HG02678 (cell line): Measurements from ENCODE around the gene LAMA3.
"Not testable (repeated sequence)": the region's sequence is repeated elsewhere in the genome, so short reads cannot be mapped to it uniquely, and the experiment has no call there.

Source experiments
- ATAC-seq: cut with Tn5 transposase; IDR thresholded peaks from one replicate; pipeline ENCODE4 v1.9.1; 2021; ENCODE audit warnings: mild to moderate bottlenecking, moderate library complexity; ENCODE audit not compliant: unreplicated experiment

LAMA3 gene

DNA sequence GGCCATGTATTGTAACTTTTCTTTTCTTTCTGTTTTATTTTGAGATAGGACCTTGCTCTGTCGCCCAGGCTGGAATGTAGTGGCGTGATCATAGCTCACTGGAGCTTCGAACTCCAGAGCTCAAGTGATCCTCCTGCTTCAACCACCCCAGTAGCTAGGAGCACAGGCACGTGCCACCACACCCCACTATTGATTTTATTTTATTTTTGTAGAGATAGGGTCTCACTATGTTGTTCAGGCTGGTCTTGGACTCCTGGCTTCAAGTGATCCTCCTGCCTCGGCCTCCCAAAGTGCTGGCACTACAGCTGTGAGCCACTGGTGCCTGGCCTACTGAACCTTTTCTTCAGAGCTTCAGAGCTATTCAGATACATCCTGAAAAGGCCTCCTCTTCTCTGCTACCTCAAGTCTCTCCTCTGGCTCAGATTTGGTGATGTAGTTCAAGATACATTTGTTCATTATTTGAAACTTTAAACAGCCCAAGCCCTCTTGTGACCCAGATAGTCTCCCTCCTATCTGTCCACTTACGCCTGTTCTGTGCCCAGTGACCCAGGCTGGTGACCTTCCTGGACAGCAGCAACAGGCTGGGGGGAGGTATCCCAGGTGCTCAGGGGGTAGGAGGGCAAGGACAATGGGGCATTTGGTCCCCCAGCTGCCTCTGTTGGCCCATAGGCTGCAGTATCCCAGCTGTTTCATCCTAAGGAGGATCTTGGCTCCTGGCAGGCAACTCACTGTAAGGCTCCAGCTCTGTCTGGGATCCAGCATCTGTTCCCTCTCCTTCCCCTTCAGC, 38.6 kb downstream of the LAMA3 start:
- no peak for ATAC-seq

DNA sequence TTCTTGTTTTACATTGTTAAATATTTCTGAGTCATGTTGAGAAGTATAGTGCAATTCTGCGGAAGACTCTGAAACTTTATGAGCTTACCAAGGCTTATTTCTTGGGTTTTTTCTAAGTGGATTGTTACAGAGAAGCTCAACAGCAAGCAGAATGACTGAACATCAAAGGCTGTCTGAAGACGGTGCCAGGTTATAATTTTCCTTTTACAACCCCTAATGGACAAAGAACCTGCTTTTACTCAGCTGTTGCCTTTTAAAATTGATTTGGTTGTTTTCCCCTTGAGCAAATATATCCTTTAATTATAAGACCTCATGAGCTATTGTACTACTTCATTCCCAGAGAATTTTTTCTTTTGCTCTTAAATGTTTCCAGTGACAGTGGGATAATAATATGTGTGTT, 41.6 kb downstream of the LAMA3 start:
- ATAC-seq: no peak

DNA sequence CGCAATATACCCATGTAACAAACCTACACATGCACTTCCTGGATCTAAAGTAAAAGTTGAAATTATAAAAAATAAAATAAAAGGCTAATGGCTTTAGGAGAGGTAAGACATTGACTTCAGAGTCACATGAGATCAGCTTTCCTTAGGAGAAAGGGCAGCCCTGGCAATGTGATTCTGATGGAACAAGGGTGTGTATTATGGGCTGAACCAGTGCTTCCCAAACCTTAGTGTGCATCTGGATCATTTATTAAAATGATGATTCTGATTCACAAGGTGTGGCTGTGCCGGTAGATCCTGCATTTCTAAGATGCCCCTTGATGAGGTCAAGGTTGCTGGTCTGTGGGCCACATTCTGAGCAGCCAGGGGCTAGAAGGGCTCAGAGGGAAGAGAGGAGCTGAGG, 42.6 kb downstream of the LAMA3 start:
- no peak for ATAC-seq

DNA sequence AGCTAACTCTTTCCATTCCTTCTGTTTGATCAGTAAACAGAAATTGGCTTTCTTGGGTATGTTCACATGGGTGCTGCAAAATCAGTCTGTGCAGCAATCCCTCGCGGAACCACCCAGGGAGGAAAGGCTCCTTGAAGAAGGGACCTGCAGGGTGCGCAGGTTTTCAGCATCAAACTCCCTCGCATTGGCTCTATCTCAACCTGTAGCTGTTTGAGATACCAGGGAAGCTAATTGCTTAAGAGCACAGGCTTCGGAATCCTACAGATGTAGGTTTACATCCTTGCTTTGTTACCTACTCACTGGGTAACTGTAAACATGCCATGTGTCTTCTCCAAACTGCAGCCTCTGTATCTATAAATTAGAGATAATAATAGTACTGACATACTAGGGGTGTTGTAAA, 43.2 kb downstream of the LAMA3 start:
- no peak for ATAC-seq

GRCh38 chr18:23733265-23733664, 44.0 kb downstream of the LAMA3 start:
- not testable (repeated sequence) for ATAC-seq

GRCh38 chr18:23733895-23734294, 44.6 kb downstream of the LAMA3 start:
- no peak for ATAC-seq

- ATAC-seq: peak; percentile 72
These were observed 45.8 kb downstream of the LAMA3 start for GRCh38 chr18:23735021-23735464.

DNA sequence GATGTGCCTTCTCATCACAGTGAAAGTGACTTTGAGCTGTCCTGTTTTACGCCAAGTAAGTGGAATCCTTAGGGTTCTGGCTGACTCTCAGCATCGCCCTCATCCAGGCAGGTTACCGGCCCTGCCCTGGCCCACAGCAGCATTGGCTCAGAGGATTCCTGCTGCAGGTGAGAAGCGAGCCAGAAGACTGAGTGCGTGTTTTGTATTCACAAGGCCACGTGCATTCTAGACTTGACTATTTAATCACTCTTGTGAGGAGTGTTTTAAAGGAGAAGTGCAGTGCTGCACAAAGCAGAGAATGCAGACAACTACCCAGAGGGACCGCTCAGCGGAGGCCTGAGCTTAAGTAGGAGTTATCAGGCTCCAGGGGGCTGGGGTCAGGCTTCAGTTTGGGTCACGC, 48.3 kb downstream of the LAMA3 start:
- no peak for ATAC-seq

DNA sequence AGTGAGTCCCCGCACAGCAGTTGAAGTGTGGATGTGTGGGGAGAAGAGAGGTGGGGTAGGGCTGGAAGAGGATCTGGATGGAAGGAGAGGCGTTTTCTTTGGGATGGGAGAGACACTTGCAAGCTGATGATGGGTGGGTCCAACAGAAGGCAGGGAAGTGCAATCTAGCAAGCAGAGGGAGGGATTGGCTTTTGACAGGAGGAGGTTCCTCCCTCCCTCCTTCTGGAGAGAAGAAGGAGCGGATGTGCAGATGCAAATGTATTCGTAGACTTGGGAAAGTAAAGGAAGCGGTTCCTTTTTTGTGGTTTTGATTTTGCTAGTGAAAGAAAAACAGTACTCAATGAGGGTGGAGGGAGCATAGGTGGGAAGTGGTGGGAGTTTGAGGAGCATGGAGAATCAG, 48.9 kb downstream of the LAMA3 start:
- ATAC-seq: no peak

DNA sequence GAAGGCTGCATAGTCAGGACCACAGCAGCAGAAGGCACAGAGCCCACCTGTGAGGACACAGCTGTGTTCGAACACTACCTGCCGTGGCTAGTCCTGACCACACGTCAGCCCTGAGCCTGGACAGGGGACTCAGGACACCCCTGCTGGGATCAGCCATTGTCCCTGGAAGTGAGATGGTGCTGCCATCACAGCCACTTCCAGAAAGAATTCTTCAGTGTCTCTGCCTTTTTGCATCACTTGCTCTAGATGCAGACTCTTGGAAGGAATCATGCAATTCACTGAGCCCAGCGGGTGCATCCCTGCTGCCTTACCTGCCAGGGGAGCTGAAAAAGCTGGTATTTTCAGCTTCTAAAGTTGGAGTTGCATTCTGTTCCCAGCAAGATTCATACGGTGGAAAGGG, 49.3 kb downstream of the LAMA3 start:
- no peak for ATAC-seq

- no peak for ATAC-seq
These were observed 51.0 kb downstream of the LAMA3 start for GRCh38 chr18:23740105-23740830.

GRCh38 chr18:23741967-23742366, 52.7 kb downstream of the LAMA3 start:
- ATAC-seq: not testable (repeated sequence)

DNA sequence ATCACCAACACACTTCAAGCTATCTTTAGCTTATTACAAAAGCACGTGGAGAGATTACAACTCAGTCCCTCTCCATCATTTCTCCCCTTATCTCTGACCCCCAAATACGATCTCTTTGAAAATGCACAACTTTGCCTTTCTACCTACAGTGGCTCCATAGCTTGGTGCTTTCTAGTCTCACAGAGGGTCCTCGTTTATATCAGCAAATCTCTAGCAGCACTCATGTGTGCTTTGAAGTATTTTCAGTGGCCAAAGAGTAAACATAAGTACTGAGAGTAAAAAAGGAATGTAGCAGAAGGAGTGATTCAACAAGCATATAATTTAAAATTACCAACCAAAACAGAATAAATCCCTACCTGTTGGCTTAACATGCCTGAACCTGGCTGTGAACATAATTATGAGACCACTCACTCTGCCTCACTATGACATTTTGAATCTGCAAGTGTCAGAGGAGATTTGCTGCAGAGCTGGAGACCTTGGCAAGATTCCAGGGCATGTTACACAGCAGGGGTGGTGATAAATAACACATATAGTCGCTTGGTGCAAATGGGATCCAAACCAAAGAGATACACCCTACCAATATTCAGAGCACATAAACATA, 54.6 kb downstream of the LAMA3 start:
- no peak for ATAC-seq

DNA sequence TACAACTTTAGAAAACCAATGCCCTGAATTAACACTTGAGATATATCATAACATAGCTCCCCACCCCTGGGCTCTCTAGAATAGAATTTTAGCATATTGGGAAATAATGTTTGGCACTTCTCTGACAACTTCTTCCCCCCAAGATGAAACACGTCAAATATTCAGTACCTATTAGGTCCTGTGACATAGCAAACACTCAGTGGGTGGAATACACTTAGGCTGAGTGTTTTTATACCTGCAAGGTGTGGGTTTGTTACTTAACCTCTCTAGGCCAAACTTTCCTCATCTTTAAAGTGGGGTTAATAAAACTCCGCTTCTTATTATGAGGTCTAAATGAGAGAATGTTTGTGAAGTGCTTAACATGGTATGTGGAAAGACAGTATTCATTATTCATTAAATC, 56.1 kb downstream of the LAMA3 start:
- no peak for ATAC-seq

GRCh38 chr18:23746851-23747250, 57.6 kb downstream of the LAMA3 start:
- no peak for ATAC-seq

DNA sequence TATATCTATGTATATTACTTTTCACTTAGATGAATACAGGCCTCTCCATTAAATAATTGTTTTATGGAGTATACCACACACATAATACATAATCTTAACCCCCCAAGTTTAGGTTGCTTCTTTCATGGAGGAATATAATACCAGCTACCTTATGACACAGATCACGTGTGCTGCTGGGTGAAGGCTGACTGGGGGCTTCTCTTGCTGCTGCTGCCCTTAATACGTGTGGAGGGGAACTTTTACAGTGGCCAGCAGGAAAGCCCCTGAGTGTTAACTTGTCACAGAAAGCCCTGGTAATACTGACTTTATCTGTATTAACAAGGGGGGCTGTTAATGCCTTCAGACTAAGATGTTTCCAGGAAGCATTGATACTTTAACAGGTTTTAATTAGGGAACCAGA, 63.1 kb downstream of the LAMA3 start:
- no peak for ATAC-seq

DNA sequence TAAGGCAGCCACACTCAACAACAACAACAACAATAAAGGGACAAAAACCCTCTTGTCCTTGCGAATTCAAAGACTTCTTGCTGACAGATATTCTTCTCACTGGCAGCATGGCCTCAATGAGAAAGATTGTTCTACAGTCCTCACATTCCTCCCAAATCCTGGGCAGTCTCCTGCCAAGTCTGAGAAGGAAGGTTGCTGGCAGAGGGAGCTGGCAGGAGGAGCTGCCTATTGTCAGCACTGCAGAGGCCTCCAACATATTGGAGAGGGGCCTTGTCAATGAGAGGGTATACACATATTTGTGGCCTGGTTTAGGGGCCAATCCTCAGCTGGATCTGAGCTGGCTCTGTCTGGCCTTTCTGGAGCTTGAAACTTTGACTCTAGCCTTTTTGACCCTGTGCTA, 63.5 kb downstream of the LAMA3 start:
- ATAC-seq: no peak

- ATAC-seq: no peak
These were observed 67.6 kb downstream of the LAMA3 start for GRCh38 chr18:23756590-23757436.

GRCh38 chr18:23757437-23757733, 68.1 kb downstream of the LAMA3 start:
- no peak for ATAC-seq

- ATAC-seq: no peak
These were observed 69.0 kb downstream of the LAMA3 start for GRCh38 chr18:23758281-23758680.

DNA sequence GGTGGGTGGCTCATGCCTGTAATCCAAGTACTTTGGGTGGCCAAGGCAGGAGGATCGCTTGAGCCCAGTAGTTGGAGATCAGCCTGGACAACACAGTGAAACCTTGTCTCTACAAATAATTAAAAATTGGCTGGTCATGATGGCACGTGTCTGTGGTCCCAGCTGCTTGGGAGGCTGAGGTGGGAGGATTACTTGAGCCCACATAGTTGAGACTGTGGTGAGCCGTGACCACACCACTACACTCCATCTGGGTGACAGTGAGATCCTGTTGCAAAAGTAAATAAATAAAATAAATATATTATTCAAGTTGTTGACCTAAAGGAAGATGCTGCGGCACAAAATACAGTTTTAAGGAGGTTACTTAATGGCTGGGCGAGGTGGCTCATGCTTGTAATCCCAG, 72.7 kb downstream of the LAMA3 start:
- no peak for ATAC-seq
